ENCODE results near the gene NEXN.
A peak's percentile ranks its signal among the peaks of the same experiment; 100 is the strongest.
"Not testable (repeated sequence)": the region's sequence is repeated elsewhere in the genome, so short reads cannot be mapped to it uniquely, and the experiment has no call there.

NEXN gene

GRCh38 chr1:77906019-77906545, 17.7 kb downstream of the NEXN start:
- DNase-seq (ENCODE audit: low spot score): no peak

GRCh38 chr1:77906624-77907023, 18.2 kb downstream of the NEXN start:
- DNase-seq (ENCODE audit: low spot score): no peak

GRCh38 chr1:77910116-77910515, 21.7 kb downstream of the NEXN start:
- DNase-seq (ENCODE audit: low spot score): no peak

GRCh38 chr1:77918918-77919317, 30.5 kb downstream of the NEXN start:
- not testable (repeated sequence) for DNase-seq (ENCODE audit: low spot score)

- DNase-seq (ENCODE audit: low spot score): no peak
These were observed 37.1 kb downstream of the NEXN start for GRCh38 chr1:77925518-77925917.

GRCh38 chr1:77925956-77926355, 37.5 kb downstream of the NEXN start:
- no peak for DNase-seq (ENCODE audit: low spot score)

- no peak for DNase-seq (ENCODE audit: low spot score)
These were observed 38.3 kb downstream of the NEXN start for GRCh38 chr1:77926561-77927357.

- DNase-seq (ENCODE audit: low spot score): no peak
These were observed 39.0 kb downstream of the NEXN start for GRCh38 chr1:77927414-77927813.

GRCh38 chr1:77929806-77930205, 41.4 kb downstream of the NEXN start:
- no peak for DNase-seq (ENCODE audit: low spot score)

- no peak for DNase-seq (ENCODE audit: low spot score)
These were observed 50.2 kb downstream of the NEXN start for GRCh38 chr1:77938651-77939050.

GRCh38 chr1:77940921-77941570, 52.6 kb downstream of the NEXN start:
- DNase-seq (ENCODE audit: low spot score): no peak

GRCh38 chr1:77942400-77943140, 54.1 kb downstream of the NEXN start:
- DNase-seq (ENCODE audit: low spot score): no peak

- DNase-seq (ENCODE audit: low spot score): no peak
These were observed 56.9 kb downstream of the NEXN start for GRCh38 chr1:77945345-77945744.

GRCh38 chr1:77948841-77949424, 60.5 kb downstream of the NEXN start:
- DNase-seq (ENCODE audit: low spot score): peak; percentile 4

GRCh38 chr1:77950873-77951272, 62.4 kb downstream of the NEXN start:
- DNase-seq (ENCODE audit: low spot score): no peak

- no peak for DNase-seq (ENCODE audit: low spot score)
These were observed 62.9 kb downstream of the NEXN start for GRCh38 chr1:77951328-77951727.

- DNase-seq (ENCODE audit: low spot score): no peak
These were observed 65.5 kb downstream of the NEXN start for GRCh38 chr1:77953907-77954306.

GRCh38 chr1:77954521-77954920, 66.1 kb downstream of the NEXN start:
- no peak for DNase-seq (ENCODE audit: low spot score)

- DNase-seq (ENCODE audit: low spot score): no peak
These were observed 67.3 kb downstream of the NEXN start for GRCh38 chr1:77955709-77956108.

- no peak for DNase-seq (ENCODE audit: low spot score)
These were observed 68.0 kb downstream of the NEXN start for GRCh38 chr1:77956464-77956863.

GRCh38 chr1:77958391-77958790, 70.0 kb downstream of the NEXN start:
- no peak for DNase-seq (ENCODE audit: low spot score)

GRCh38 chr1:77958850-77959249, 70.4 kb downstream of the NEXN start:
- DNase-seq (ENCODE audit: low spot score): no peak
